ENCODE results near the gene USP1.

Gene USP1

DNA sequence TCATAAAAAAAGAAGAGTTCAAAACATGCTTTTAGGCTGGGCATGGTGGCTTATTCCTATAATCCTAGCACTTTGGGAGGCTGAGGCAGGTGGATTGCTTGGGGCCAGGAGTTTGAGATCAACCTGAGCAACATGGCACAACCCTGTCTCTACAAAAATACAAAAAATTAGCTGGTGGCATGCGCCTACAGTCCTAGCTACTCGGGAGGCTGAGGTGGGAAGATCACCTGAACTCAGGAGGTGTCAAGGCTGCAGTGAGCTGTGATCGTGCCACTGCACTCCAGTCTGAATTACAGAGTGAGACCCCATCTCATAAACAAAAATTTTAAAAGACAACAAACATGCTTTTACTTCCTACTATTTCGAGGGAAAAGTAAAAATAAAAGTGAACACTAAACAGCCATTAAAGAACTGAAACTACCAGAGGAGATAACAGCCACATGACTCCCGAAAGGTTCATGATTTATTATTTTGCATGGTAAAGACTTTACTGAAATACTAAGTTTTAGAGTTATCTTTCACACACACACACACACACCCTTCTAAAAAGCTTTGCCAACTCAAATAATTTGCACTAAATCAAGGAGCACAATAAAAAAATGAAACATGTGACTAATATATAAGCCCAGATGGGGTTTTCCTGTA is 48.1 kb downstream of the USP1 start:
- no peak for DNase-seq (ENCODE audit: low read depth)

DNA sequence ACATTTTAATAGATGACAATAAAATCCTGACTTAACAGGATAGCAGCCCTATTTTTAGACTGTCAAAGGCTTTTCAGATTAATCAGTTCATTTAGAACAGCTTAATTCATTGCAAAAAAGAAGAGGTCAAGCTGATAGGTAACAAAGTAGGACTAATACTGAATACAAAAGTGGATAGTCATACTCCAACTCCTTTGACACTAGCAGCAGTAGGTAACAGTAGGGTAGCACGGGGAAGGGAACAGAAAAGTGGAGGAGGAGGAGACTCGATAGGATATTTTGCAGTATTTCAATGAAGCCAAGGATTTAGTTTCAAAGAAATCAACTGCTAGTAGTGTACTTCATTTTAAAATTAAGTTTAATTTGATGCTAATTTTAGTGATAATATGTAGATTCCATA is 51.1 kb downstream of the USP1 start:
- no peak for DNase-seq (ENCODE audit: low read depth)

DNA sequence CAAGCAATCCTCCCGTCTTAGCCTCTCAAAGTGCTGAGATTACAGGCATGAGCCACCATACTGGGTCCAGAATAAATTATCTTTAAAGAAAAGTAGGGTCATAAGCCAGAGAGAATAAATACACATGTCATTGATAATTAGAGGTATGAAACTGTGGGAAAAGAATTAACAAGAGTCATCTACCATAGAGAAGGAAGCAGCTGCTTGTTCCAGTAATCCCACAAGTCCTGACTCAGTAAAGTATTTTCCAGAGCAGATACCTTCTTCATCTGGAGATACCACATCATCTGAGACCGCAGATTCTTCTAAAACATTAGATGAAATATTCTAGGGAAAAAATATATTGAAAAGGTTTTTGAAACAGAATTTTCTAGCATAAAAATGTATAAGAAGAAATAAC is 55.7 kb downstream of the USP1 start:
- no peak for DNase-seq (ENCODE audit: low read depth)

- DNase-seq (ENCODE audit: low read depth), result no peak
Measured at GRCh38 chr1:62493656-62494055, 56.8 kb downstream of the USP1 start.

- no peak for DNase-seq (ENCODE audit: low read depth)
Measured at GRCh38 chr1:62494137-62494536, 57.3 kb downstream of the USP1 start.

DNA sequence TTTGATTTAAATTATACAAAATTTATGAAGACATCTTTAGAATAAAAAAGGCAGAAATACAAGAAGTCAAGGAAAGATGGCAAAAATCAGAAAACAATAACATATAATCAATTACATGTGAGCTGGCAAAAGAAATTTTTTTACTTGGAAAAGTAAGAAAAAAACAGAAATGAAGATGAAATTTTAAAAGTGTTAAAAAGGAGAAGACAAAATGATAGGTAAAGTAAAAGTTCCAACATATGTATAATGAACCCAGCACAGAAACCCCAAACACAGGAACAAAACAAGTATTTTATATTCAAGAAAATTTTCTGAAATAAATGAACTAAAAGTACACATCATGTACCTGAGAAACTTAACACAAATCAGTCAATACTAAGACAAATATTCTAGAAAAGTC is 63.4 kb downstream of the USP1 start:
- DNase-seq (ENCODE audit: low read depth), result no peak
